B cell (primary cell): ENCODE measurements around the gene ISOC2. TPM values are rescaled to one million over a fixed set of nuclear protein-coding genes. Genes with fewer than 3 reads are reported as not detected.

ENCODE experiments used
- ATAC-seq: fragments of 200-7000 bp; cut with Tn5 transposase; one replicate; pipeline ENCODE4 v1.10.0; 2021; ENCODE audit warnings: low read depth, mild to moderate bottlenecking, moderate number of reproducible peaks, moderate library complexity
- CTCF ChIA-PET: fragments of 350-600 bp; sonication (Branson Sonifier 250); formaldehyde crosslinking; loops from one replicate; lab custom pipeline; 2021; ENCODE audit warnings: antibody characterized with exemption, inconsistent platforms; lab: Charles Lee
- POLR2A ChIA-PET: fragments of 350-600 bp; sonication (Branson Sonifier 250); formaldehyde crosslinking; loops from one replicate; lab custom pipeline; 2021; ENCODE audit warnings: antibody characterized with exemption; lab: Charles Lee
- DNase-seq: peaks from one replicate; pipeline ENCODE4 v3.0.0; 2013
- H2AFZ ChIP-seq: 2 replicates; pipeline ENCODE4 v1.6.1; 2012; ENCODE audit warnings: mild to moderate bottlenecking, low read depth, low read length; ENCODE audit not compliant: insufficient read depth, poor library complexity, severe bottlenecking
- H3K27ac ChIP-seq, 2 donors: 1 replicate in 1 of 2; 2 replicates in 1 of 2; pipeline ENCODE4 v1.5.1; 2012 to 2013; ENCODE audit warnings: low read length in 2 of 2, mild to moderate bottlenecking in 2 of 2, moderate library complexity in 1 of 2
- H3K27me3 ChIP-seq, 4 experiments: fragments of 200-600 bp in 1 of 4; sonication (generic) in 1 of 4; replicated peaks in 1 of 4; 1 replicate in 2 of 4; 2 replicates in 2 of 4; pipeline versions ENCODE4 v1.6.1 to v1.7.0; 2013 to 2016; ENCODE audit warnings: low read length in 3 of 4, mild to moderate bottlenecking in 2 of 4, mixed read lengths in 1 of 4, moderate library complexity in 1 of 4; ENCODE audit not compliant: insufficient read depth in 4 of 4, control insufficient read depth in 3 of 4; ENCODE audit errors: control extremely low read depth in 1 of 4
- H3K36me3 ChIP-seq, 2 experiments: replicated peaks in 1 of 2; 1 replicate in 1 of 2; 2 replicates in 1 of 2; pipeline versions ENCODE4 v1.6.1 to v1.7.1; 2013; ENCODE audit warnings: low read length in 1 of 2; ENCODE audit not compliant: insufficient read depth in 2 of 2, control insufficient read depth in 1 of 2; ENCODE audit errors: control extremely low read depth in 1 of 2, extremely low read depth in 1 of 2
- H3K4me1 ChIP-seq, 2 donors: fragments of 200-600 bp in 1 of 2; sonication (generic) in 1 of 2; 1 replicate in 1 of 2; 2 replicates in 1 of 2; pipeline versions ENCODE4 v1.5.1 to v1.6.1; 2013 to 2017; ENCODE audit warnings: low read length in 2 of 2; ENCODE audit not compliant: control insufficient read depth in 2 of 2, insufficient read depth in 2 of 2
- H3K4me2 ChIP-seq: replicated peaks from 2 replicates; pipeline ENCODE3; 2012; ENCODE audit warnings: mild to moderate bottlenecking, low read depth, low read length; ENCODE audit not compliant: poor library complexity, severe bottlenecking
- H3K4me3 ChIP-seq, 5 experiments: fragments of 200-600 bp in 1 of 5; sonication (generic) in 1 of 5; 1 replicate in 3 of 5; 2 replicates in 2 of 5; pipeline versions ENCODE4 v1.5.1 to v1.7.0; 2011 to 2016; ENCODE audit warnings: low read length in 4 of 5, mild to moderate bottlenecking in 4 of 5, low read depth in 2 of 5, control low read depth in 1 of 5, moderate library complexity in 1 of 5; ENCODE audit not compliant: insufficient read depth in 1 of 5; ENCODE audit errors: control extremely low read depth in 1 of 5, extremely low read depth in 1 of 5
- H3K79me2 ChIP-seq: fragments of 200-600 bp; sonication (generic); one replicate; pipeline ENCODE4 v1.6.0; 2016; ENCODE audit warnings: low read length; ENCODE audit not compliant: control insufficient read depth, insufficient read depth
- H3K9ac ChIP-seq: fragments of 200-600 bp; sonication (generic); 2 replicates; pipeline ENCODE4 v1.6.1; 2017; ENCODE audit warnings: mild to moderate bottlenecking, low read length, moderate library complexity
- H3K9me3 ChIP-seq, 3 donors: one replicate each; pipeline versions ENCODE4 v1.6.1 to v1.7.1; 2013; ENCODE audit warnings: low read length in 2 of 3; ENCODE audit not compliant: control insufficient read depth in 2 of 3, insufficient read depth in 1 of 3; ENCODE audit errors: control extremely low read depth in 1 of 3
- H4K20me1 ChIP-seq: 2 replicates; pipeline ENCODE4 v1.6.0; 2012; ENCODE audit warnings: mild to moderate bottlenecking, low read length; ENCODE audit not compliant: insufficient read depth, control insufficient read depth, poor library complexity, severe bottlenecking
- H3K27ac Mint-ChIP-seq: one replicate; pipeline ENCODE4 v1.8.0; 2021; ENCODE audit warnings: mixed read lengths
- H3K27me3 Mint-ChIP-seq: one replicate; pipeline ENCODE4 v1.8.0; 2021; ENCODE audit warnings: mixed read lengths
- H3K4me1 Mint-ChIP-seq: one replicate; pipeline ENCODE4 v1.8.0; 2021; ENCODE audit warnings: mixed read lengths
- H3K4me3 Mint-ChIP-seq: one replicate; pipeline ENCODE4 v1.8.0; 2021; ENCODE audit warnings: mixed read lengths
- H3K9me3 Mint-ChIP-seq: one replicate; pipeline ENCODE4 v1.8.0; 2022; ENCODE audit warnings: mixed read lengths; ENCODE audit not compliant: insufficient read depth
- EZH2 ChIP-seq: IDR thresholded peaks from 2 replicates; pipeline ENCODE4 v1.6.1; 2012; ENCODE audit warnings: borderline replicate concordance, low read depth, mild to moderate bottlenecking, moderate library complexity, low read length; ENCODE audit not compliant: insufficient read depth, poor library complexity, severe bottlenecking
- WGBS: methylation state at CpG from one replicate; pipeline ENCODE4 v1.1.5; 2013; ENCODE audit warnings: missing lambda C conversion rate; ENCODE audit not compliant: insufficient coverage; 5-methylcytosine and 5-hydroxymethylcytosine counted together
- intact Hi-C: fragments of 100-400 bp; cut with micrococcal nuclease; formaldehyde crosslinking; loops from one replicate; pipeline ENCODE4 v1.10.0; 2022
- polyA plus RNA-seq: library from polyadenylated mRNA; depleted of rRNA; stranded (reverse); fragments of >200 nt; gene quantifications from 2 replicates; pipeline ENCODE4 v1.2.3, GENCODE V29; 2012
- total RNA-seq, 2 donors: library from RNA; stranded (reverse); fragments of 120-200 nt in 1 of 2; gene quantifications; 1 replicate in 1 of 2; 2 replicates in 1 of 2; pipeline versions ENCODE4 v1.2.3 to v1.2.4, GENCODE V29; 2013 to 2022
- TF ChIP-seq, protein P1 (sequence below): fragments of 200-600 bp; IDR thresholded peaks from one replicate; pipeline ENCODE4 v1.8.0; 2022; ENCODE audit warnings: antibody characterized with exemption, mild to moderate bottlenecking

The ISOC2 gene
- total and polyA plus RNA-seq, 2 donors (not counting 1 experiment from before 2014, with no cell fraction given) = 10.0 to 27.6 TPM

DNA sequence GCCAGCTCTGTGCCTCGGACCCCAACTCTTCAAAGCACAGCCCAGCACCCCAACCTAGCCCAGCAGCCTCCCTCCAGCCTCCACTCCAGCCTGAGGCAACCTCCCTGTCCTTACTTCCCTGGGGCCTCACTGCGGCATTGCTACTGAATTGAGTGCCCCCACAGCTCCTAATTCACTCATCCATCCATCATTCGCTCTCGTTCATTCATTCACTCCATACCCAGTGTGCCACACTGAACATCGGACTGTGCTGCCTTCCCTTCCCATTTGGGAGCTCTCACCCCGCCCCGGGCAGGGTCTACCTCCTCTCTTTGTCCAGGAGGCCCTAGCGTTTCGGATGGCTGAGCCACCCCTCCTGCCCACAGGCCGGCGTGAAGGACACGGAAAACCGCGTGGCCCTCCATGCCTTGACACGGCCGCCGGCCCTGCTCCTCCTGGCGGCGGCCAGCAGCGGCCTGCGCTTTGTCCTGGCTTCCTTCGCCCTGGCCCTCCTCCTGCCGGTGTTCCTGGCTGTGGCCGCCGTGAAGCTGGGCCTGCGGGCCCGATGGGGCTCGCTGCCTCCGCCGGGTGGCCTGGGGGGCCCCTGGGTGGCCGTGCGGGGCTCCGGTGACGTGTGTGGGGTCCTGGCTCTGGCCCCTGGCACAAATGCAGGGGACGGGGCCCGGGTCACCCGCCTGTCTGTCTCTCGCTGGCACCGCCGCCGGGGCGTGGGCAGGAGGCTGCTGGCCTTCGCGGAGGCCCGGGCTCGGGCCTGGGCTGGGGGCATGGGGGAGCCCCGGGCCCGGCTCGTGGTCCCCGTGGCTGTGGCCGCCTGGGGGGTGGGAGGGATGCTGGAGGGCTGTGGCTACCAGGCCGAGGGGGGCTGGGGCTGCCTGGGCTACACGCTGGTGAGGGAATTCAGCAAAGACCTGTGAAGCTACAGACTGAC, 24.9 kb upstream of the ISOC2 start:
- no peak overlapping the region for H2AFZ ChIP-seq
- no peaks in the 10 kb centered on the region for H3K27me3 Mint-ChIP-seq
- ChIA-PET POLR2A (interaction anchor here (0.8 to 2.1 kb wide), 4 partner anchors 10 to 147 kb away, joined by 3 to 30 read pairs (median 4); partner anchors contain the start of genes KMT5C, ZNF628 and ZNF784), CTCF (interaction anchor here (1.0 to 2.8 kb wide), 4 partner anchors 9 to 20 kb away, joined by 4 to 15 read pairs (median 8); partner anchors contain the start of gene ZNF628)
- peak overlapping the region; percentile 80 for H3K27ac Mint-ChIP-seq
- peaks cover 20% of the 10 kb centered on the region for H4K20me1 ChIP-seq
- DNase-seq (no peak), ATAC-seq (no peak)
- H3K4me1 Mint-ChIP-seq = peaks cover 11% of the 10 kb centered on the region
- H3K4me3 ChIP-seq = no peak overlapping the region
- H3K9me3 Mint-ChIP-seq = no peaks in the 10 kb centered on the region
- H3K27me3 ChIP-seq = peaks cover 0 to 11% (median 0%) of the 10 kb centered on the region in 4 experiments
- no peak overlapping the region for H3K4me2 ChIP-seq
- TF ChIP-seq EZH2 = no peak
- TF ChIP-seq, protein P1, sequence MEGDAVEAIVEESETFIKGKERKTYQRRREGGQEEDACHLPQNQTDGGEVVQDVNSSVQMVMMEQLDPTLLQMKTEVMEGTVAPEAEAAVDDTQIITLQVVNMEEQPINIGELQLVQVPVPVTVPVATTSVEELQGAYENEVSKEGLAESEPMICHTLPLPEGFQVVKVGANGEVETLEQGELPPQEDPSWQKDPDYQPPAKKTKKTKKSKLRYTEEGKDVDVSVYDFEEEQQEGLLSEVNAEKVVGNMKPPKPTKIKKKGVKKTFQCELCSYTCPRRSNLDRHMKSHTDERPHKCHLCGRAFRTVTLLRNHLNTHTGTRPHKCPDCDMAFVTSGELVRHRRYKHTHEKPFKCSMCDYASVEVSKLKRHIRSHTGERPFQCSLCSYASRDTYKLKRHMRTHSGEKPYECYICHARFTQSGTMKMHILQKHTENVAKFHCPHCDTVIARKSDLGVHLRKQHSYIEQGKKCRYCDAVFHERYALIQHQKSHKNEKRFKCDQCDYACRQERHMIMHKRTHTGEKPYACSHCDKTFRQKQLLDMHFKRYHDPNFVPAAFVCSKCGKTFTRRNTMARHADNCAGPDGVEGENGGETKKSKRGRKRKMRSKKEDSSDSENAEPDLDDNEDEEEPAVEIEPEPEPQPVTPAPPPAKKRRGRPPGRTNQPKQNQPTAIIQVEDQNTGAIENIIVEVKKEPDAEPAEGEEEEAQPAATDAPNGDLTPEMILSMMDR = no peak
- H3K4me3 Mint-ChIP-seq = peak overlapping the region; percentile 83
- peaks cover 0 to 2% of the 10 kb centered on the region in 2 experiments for H3K36me3 ChIP-seq
- intact Hi-C loops = no loop called here
- 97% methylated on average over 45 of the region's 53 CpGs for WGBS
- peaks cover 10 to 22% of the 10 kb centered on the region in 2 donors for H3K4me1 ChIP-seq
- no peaks in the 10 kb centered on the region for H3K79me2 ChIP-seq
- H3K9me3 ChIP-seq = no peaks in the 10 kb centered on the region
- H3K9ac ChIP-seq = no peak overlapping the region
- H3K27ac ChIP-seq = no peak overlapping the region
